Activated naive CD4-positive, alpha-beta T cell treated with anti-CD3 and anti-CD28 coated beads, Interleukin-2, amount 50 U/mL, for 24 hours (primary cell): Measurements from ENCODE around the gene MFRP.
A peak's percentile ranks its signal among the peaks of the same experiment; 100 is the strongest.

Source experiments
- H3K27ac Mint-ChIP-seq: one replicate; pipeline ENCODE4 v1.8.0; 2021; ENCODE audit warnings: mild to moderate bottlenecking, mixed read lengths
- H3K27me3 Mint-ChIP-seq: one replicate; pipeline ENCODE4 v1.8.0; 2021; ENCODE audit warnings: mixed read lengths
- H3K36me3 Mint-ChIP-seq: one replicate; pipeline ENCODE4 v1.8.0; 2021; ENCODE audit warnings: mixed read lengths
- H3K4me1 Mint-ChIP-seq: one replicate; pipeline ENCODE4 v1.8.0; 2021; ENCODE audit warnings: mixed read lengths
- H3K4me3 Mint-ChIP-seq: one replicate; pipeline ENCODE4 v1.8.0; 2021; ENCODE audit warnings: mild to moderate bottlenecking, mixed read lengths
- H3K9me3 Mint-ChIP-seq: one replicate; pipeline ENCODE4 v1.8.0; 2021; ENCODE audit warnings: mixed read lengths

MFRP gene

DNA sequence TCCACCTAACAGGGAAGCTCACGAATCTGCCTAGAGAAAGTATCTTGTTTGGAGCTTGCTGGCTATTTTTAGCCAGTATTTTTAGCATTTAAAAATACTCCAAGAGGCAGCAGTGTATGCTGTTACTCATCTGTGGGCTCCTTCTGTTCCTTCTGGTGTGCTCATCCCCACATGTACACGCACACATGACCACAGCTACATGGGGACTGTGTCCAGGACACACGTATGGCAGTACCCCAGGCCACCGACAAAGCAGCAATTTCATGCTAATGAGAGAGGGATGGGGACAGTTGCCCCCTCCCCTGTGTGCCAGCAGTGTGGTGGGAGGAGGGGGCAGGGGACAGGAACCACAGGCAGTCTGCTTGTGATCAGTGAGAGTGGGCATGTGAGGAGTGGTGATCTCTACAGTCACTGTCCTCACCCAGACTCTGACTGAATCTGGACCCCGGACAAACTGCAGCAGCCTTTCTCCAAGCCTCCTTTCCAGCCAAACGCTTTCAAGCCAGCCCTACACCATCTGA is 18.6 kb upstream of the MFRP start:
- Mint-ChIP-seq H3K27ac (no peak overlapping the region), H3K4me3 (peak overlapping the region; percentile 87), H3K27me3 (peaks cover 38% of the 10 kb centered on the region), H3K36me3 (no peaks in the 10 kb centered on the region), H3K9me3 (no peaks in the 10 kb centered on the region), H3K4me1 (peaks cover 7% of the 10 kb centered on the region)

DNA sequence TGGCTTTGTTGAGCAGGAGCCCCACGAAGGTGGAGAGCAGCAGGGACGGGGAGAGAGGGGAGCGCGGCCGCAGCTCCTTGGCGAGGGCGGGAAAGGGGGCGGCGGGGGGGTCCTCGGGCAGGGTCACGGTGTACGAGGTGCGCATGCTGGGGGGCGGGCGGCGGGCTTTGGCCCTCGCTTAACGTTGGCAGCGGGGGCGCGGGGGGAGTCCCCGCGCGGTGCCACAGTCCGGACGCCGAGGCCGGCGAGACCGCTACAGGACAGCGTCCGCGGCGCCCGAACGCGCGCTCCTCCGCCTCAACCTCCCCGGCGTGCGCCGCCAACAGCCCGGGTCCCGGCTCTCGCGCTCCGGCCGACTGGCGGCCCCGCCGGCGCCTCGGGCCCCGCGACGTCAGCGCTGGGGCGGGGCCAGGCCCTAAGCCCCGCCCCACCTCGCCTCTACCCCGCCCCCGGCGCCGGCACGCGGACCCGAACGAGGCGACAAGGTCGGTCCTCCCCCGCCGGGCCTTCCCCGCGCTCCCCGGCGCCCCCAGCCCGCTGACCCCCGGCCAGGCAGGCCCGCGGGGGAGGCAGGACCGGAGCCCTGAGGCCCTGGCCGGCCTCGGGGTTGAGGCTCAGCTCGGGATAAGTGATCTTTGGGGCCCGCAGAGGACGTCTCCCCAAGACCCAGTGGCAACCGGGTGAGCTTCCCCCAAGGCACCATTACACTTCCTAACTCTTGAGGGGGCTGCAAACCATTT is 17.5 kb upstream of the MFRP start:
- Mint-ChIP-seq H3K27ac (no peak overlapping the region), H3K4me1 (peaks cover 7% of the 10 kb centered on the region), H3K27me3 (peaks cover 34% of the 10 kb centered on the region), H3K4me3 (peak overlapping the region; percentile 87), H3K36me3 (no peaks in the 10 kb centered on the region), H3K9me3 (no peaks in the 10 kb centered on the region)

GRCh38 chr11:119363081-119363850 is 16.8 kb upstream of the MFRP start:
- H3K4me1 Mint-ChIP-seq = peaks cover 7% of the 10 kb centered on the region
- peaks cover 32% of the 10 kb centered on the region for H3K27me3 Mint-ChIP-seq

GRCh38 chr11:119362741-119363080 is 16.2 kb upstream of the MFRP start:
- Mint-ChIP-seq H3K4me1 (peaks cover 7% of the 10 kb centered on the region), H3K27me3 (peaks cover 29% of the 10 kb centered on the region), H3K9me3 (no peaks in the 10 kb centered on the region), H3K4me3 (no peak overlapping the region), H3K36me3 (no peaks in the 10 kb centered on the region), H3K27ac (no peak overlapping the region)

More at GRCh38 chr11:119363081-119363850, 16.8 kb upstream of the MFRP start:
- Mint-ChIP-seq H3K27ac (no peak overlapping the region), H3K4me3 (peak overlapping the region; percentile 49), H3K9me3 (no peaks in the 10 kb centered on the region), H3K36me3 (no peaks in the 10 kb centered on the region)

DNA sequence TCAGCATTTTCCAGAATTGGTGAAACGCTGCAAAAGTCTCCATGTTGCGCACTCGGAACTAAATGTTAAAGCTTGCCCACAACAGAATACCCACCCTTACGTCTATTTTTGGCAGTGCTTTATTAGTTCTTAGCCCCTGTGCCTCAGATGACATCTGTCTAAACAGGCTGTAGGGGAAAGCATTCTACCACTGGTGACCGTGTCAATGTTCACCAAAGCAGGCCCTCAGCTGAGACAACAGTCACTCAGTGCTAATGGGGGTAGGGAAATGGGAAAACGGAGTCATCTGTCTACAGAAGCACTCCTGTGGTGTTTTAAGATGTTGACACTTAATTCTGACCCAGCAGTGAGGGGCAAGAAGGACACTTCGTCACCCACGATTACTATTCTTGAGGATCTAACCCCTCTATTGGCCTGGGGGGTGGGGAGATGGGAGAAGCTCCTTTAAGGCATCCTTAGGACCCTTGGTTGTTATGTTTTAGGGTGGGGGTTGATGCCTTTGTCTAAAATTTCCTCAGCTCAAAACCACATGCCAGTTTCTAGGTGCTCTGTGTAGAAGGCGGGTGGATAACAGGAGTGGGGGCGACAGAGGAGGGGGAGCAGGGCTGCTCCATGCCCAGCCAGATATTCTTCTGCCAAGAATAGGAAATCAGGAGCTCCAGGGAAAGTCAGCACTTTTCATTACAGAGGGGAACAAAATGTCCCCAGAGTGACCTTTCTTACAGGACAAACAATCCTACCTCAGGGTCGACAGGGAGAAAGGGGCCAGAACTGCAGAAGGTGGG is 15.6 kb upstream of the MFRP start:
- Mint-ChIP-seq H3K27ac (no peak overlapping the region), H3K27me3 (peaks cover 25% of the 10 kb centered on the region), H3K4me1 (peaks cover 7% of the 10 kb centered on the region), H3K9me3 (no peaks in the 10 kb centered on the region), H3K4me3 (no peak overlapping the region), H3K36me3 (no peaks in the 10 kb centered on the region)

- Mint-ChIP-seq H3K4me3 (no peak overlapping the region), H3K9me3 (no peaks in the 10 kb centered on the region), H3K27ac (no peak overlapping the region), H3K4me1 (peaks cover 11% of the 10 kb centered on the region), H3K36me3 (no peaks in the 10 kb centered on the region), H3K27me3 (peaks cover 16% of the 10 kb centered on the region)
Observed at GRCh38 chr11:119361056-119361787, 14.7 kb upstream of the MFRP start.

DNA sequence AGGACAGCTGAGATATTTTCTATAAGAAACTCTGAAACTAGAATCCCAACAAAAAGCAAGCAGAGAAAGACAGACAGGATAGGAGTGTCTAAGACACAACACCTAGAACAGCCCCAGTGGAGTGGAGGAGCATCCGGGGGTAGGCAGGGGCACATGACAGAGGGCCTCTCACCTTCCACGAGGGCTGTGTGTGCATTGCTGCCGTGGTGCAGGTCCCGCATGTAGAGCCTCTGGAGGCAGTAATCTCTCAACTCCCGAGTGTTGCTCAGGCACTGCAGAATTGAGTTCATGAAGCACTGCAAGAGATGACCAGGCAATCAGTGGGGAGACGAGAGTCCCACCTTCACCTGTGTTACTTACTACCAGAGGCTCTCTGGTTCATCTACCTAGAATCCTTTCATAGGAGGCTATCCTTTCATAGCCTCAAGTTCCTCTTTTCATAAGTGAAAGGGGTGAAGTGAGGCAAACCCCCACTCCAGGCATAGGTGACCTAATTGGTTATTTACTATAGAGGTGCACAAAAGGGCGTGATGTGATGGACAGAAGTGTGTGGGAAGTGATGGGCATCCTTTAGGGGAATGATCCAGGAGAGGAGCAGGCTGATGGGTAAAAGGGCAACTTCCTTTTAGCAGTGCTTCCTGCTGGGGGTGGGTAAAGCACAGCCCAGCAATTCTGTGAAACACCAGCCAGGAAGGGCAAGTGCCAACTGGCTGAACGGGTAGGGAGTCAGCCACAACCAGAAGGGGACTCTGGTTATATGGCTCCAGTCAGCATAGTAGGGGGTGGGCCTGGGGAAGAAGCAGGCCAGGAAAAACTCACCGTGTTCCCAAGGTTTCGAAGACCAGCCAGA is 13.1 kb upstream of the MFRP start:
- H3K4me1 Mint-ChIP-seq = peaks cover 8% of the 10 kb centered on the region
- no peaks in the 10 kb centered on the region for H3K9me3 Mint-ChIP-seq
- H3K36me3 Mint-ChIP-seq = no peaks in the 10 kb centered on the region
- H3K27me3 Mint-ChIP-seq = peaks cover 9% of the 10 kb centered on the region
- no peak overlapping the region for H3K27ac Mint-ChIP-seq
- H3K4me3 Mint-ChIP-seq = no peak overlapping the region

DNA sequence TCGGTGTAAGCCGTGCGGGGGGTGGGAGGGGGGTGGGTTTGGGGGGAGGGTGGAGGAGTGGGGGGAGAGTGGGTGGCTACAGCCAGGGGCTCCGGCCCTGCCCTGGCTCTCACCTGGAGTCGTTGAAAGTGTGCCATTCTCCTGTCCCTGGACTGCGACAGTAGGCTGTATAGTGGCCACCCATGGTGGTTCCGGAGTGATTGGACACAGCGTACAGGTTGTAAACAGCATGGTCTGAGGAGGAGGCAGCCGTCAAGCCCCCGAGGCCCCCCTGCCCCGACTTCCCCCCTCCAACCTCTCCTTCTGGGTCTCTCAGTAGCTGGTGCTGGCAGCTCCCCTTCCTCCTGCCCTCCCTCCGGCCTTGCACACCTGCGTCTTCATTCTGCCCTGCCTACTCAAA is 10.6 kb upstream of the MFRP start:
- peaks cover 1% of the 10 kb centered on the region for H3K27me3 Mint-ChIP-seq
- H3K9me3 Mint-ChIP-seq = no peaks in the 10 kb centered on the region
- no peak overlapping the region for H3K27ac Mint-ChIP-seq
- peak overlapping the region; percentile 59 for H3K4me3 Mint-ChIP-seq
- H3K4me1 Mint-ChIP-seq = peaks cover 4% of the 10 kb centered on the region
- H3K36me3 Mint-ChIP-seq = no peaks in the 10 kb centered on the region

GRCh38 chr11:119356349-119357031 is 10.0 kb upstream of the MFRP start:
- H3K27ac Mint-ChIP-seq = no peak overlapping the region
- H3K36me3 Mint-ChIP-seq = no peaks in the 10 kb centered on the region
- H3K9me3 Mint-ChIP-seq = no peaks in the 10 kb centered on the region
- peaks cover 4% of the 10 kb centered on the region for H3K4me1 Mint-ChIP-seq
- H3K27me3 Mint-ChIP-seq = peaks cover 4% of the 10 kb centered on the region
- H3K4me3 Mint-ChIP-seq = peak overlapping the region; percentile 93

GRCh38 chr11:119355091-119355843 is 8.8 kb upstream of the MFRP start:
- H3K4me1 Mint-ChIP-seq = peaks cover 4% of the 10 kb centered on the region
- peaks cover 5% of the 10 kb centered on the region for H3K27me3 Mint-ChIP-seq
- H3K4me3 Mint-ChIP-seq = peak overlapping the region; percentile 93
- H3K9me3 Mint-ChIP-seq = no peaks in the 10 kb centered on the region
- H3K36me3 Mint-ChIP-seq = no peaks in the 10 kb centered on the region
- no peak overlapping the region for H3K27ac Mint-ChIP-seq

DNA sequence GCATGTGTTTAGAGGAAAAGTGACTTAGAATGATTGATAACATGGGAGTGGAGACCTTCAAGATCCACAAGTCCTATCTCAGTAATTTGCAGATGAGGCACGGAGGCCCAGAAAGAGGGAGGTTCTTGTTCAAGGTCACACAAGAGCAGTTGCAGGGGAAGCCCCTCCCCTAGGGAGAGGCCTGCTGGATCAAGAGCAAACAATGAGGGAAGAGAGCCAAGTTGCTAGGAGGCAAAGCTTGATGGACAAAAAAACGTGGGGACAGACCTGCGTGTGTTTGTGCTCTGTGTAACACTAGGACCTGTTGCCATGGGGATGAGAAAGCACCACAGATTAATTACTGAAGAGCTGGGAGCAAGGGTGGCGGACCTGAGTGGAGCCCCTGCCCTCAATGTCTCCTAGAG is 6.4 kb upstream of the MFRP start:
- H3K36me3 Mint-ChIP-seq = no peaks in the 10 kb centered on the region
- no peaks in the 10 kb centered on the region for H3K9me3 Mint-ChIP-seq
- H3K27ac Mint-ChIP-seq = no peak overlapping the region
- no peak overlapping the region for H3K4me3 Mint-ChIP-seq
- peaks cover 8% of the 10 kb centered on the region for H3K4me1 Mint-ChIP-seq
- H3K27me3 Mint-ChIP-seq = peaks cover 5% of the 10 kb centered on the region

DNA sequence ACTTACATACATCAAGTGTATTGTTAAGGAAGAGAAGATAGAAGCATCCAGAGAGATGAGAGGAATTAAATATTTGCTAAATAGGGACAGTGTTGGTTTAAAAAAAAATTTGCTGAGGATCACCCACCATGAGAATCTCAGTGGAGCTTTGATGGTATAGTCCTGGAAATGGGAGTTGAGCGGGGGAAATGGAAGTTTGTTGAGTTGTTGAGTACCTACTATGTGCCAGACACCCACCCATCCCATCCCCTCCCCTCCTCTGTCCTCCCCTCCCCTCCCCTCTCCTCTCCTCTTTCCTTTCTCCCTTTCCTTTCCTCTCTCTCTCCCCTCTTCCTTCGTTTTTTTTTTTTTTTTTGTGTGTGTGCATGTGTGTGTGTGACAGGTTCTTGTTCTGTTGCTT is 4.7 kb upstream of the MFRP start:
- no peaks in the 10 kb centered on the region for H3K36me3 Mint-ChIP-seq

GRCh38 chr11:119350302-119350701 is 3.8 kb upstream of the MFRP start:
- Mint-ChIP-seq H3K9me3 (no peaks in the 10 kb centered on the region), H3K4me1 (peaks cover 3% of the 10 kb centered on the region), H3K27me3 (peaks cover 4% of the 10 kb centered on the region), H3K36me3 (no peaks in the 10 kb centered on the region), H3K27ac (no peak overlapping the region), H3K4me3 (no peak overlapping the region)

More for the DNA sequence above, 4.7 kb upstream of the MFRP start:
- Mint-ChIP-seq H3K4me3 (no peak overlapping the region), H3K27ac (peak overlapping the region; percentile 23), H3K27me3 (peaks cover 5% of the 10 kb centered on the region), H3K9me3 (no peaks in the 10 kb centered on the region), H3K4me1 (peaks cover 3% of the 10 kb centered on the region)
